ENCODE data around the gene DOK5.

DOK5 gene

GRCh38 chr20:54549658-54550326 is 74.4 kb downstream of the DOK5 start:
- TF ChIP-seq GATA3 (IDR thresholded peaks at IDR 0.05; ENCODE audit: low read depth, low read length), result no peak
- TF ChIP-seq GATA2 (IDR thresholded peaks at IDR 0.05; ENCODE audit: low read depth, low read length), result no peak

- no peak for TF ChIP-seq GATA3 (IDR thresholded peaks at IDR 0.05; ENCODE audit: low read depth, low read length)
- no peak for TF ChIP-seq GATA2 (IDR thresholded peaks at IDR 0.05; ENCODE audit: low read depth, low read length)
Observed at GRCh38 chr20:54550776-54551396, 75.5 kb downstream of the DOK5 start.

- no peak for TF ChIP-seq GATA3 (IDR thresholded peaks at IDR 0.05; ENCODE audit: low read depth, low read length)
- no peak for TF ChIP-seq GATA2 (IDR thresholded peaks at IDR 0.05; ENCODE audit: low read depth, low read length)
Observed at GRCh38 chr20:54554006-54554405, 78.6 kb downstream of the DOK5 start.

GRCh38 chr20:54555150-54555549 is 79.8 kb downstream of the DOK5 start:
- TF ChIP-seq GATA2 (IDR thresholded peaks at IDR 0.05; ENCODE audit: low read depth, low read length) (no peak), GATA3 (IDR thresholded peaks at IDR 0.05; ENCODE audit: low read depth, low read length) (no peak)

GRCh38 chr20:54556406-54556805 is 81.0 kb downstream of the DOK5 start:
- TF ChIP-seq GATA2 (IDR thresholded peaks at IDR 0.05; ENCODE audit: low read depth, low read length) (no peak), GATA3 (IDR thresholded peaks at IDR 0.05; ENCODE audit: low read depth, low read length) (no peak)

GRCh38 chr20:54557806-54558590 is 82.6 kb downstream of the DOK5 start:
- TF ChIP-seq GATA3 (IDR thresholded peaks at IDR 0.05; ENCODE audit: low read depth, low read length), result no peak
- no peak for TF ChIP-seq GATA2 (IDR thresholded peaks at IDR 0.05; ENCODE audit: low read depth, low read length)

GRCh38 chr20:54559890-54560289 is 84.5 kb downstream of the DOK5 start:
- TF ChIP-seq GATA2 (IDR thresholded peaks at IDR 0.05; ENCODE audit: low read depth, low read length) (no peak), GATA3 (IDR thresholded peaks at IDR 0.05; ENCODE audit: low read depth, low read length) (no peak)

- TF ChIP-seq GATA3 (IDR thresholded peaks at IDR 0.05; ENCODE audit: low read depth, low read length) (no peak), GATA2 (IDR thresholded peaks at IDR 0.05; ENCODE audit: low read depth, low read length) (no peak)
Observed at GRCh38 chr20:54560357-54560756, 85.0 kb downstream of the DOK5 start.

- TF ChIP-seq GATA3 (IDR thresholded peaks at IDR 0.05; ENCODE audit: low read depth, low read length) (no peak), GATA2 (IDR thresholded peaks at IDR 0.05; ENCODE audit: low read depth, low read length) (no peak)
Observed at GRCh38 chr20:54565255-54565654, 89.9 kb downstream of the DOK5 start.

GRCh38 chr20:54566031-54566688 is 90.8 kb downstream of the DOK5 start:
- TF ChIP-seq GATA3 (IDR thresholded peaks at IDR 0.05; ENCODE audit: low read depth, low read length), result no peak
- TF ChIP-seq GATA2 (IDR thresholded peaks at IDR 0.05; ENCODE audit: low read depth, low read length), result no peak

- TF ChIP-seq GATA2 (IDR thresholded peaks at IDR 0.05; ENCODE audit: low read depth, low read length) (no peak), GATA3 (IDR thresholded peaks at IDR 0.05; ENCODE audit: low read depth, low read length) (no peak)
Observed at GRCh38 chr20:54570561-54570960, 95.2 kb downstream of the DOK5 start.

- no peak for TF ChIP-seq GATA3 (IDR thresholded peaks at IDR 0.05; ENCODE audit: low read depth, low read length)
- no peak for TF ChIP-seq GATA2 (IDR thresholded peaks at IDR 0.05; ENCODE audit: low read depth, low read length)
Observed at GRCh38 chr20:54572665-54573435, 97.5 kb downstream of the DOK5 start.

- TF ChIP-seq GATA2 (IDR thresholded peaks at IDR 0.05; ENCODE audit: low read depth, low read length) (no peak), GATA3 (IDR thresholded peaks at IDR 0.05; ENCODE audit: low read depth, low read length) (no peak)
Observed at GRCh38 chr20:54573838-54574237, 98.4 kb downstream of the DOK5 start.

Data from SH-SY5Y (cell line).